Sigmoid colon (tissue), 7 donors: Measurements from ENCODE around the gene SLC51A. TPM values are rescaled to one million over a fixed set of nuclear protein-coding genes. Genes with fewer than 3 reads are reported as not detected.
A peak's percentile ranks its signal among the peaks of the same experiment; 100 is the strongest.

Source experiments
- DNase-seq: peaks from one replicate; pipeline ENCODE4 v3.0.0-alpha.2; 2019
- H3K27ac ChIP-seq, 4 donors: fragments of 200-600 bp; sonication (generic); one replicate each; pipeline ENCODE4 v1.5.1; 2016 to 2019; ENCODE audit warnings: mild to moderate bottlenecking in 1 of 4
- H3K27me3 ChIP-seq, 3 donors: fragments of 200-600 bp; sonication (generic); one replicate each; pipeline ENCODE4 v1.5.1; 2019; ENCODE audit warnings: mild to moderate bottlenecking in 1 of 3
- H3K36me3 ChIP-seq, 4 donors: fragments of 200-600 bp; sonication (generic); one replicate each; pipeline ENCODE4 v1.5.1; 2016 to 2019
- H3K4me1 ChIP-seq, 4 donors: fragments of 200-600 bp; sonication (generic); one replicate each; pipeline ENCODE4 v1.5.1; 2017 to 2019
- H3K4me3 ChIP-seq, 4 donors: fragments of 200-600 bp; sonication (generic); one replicate each; pipeline ENCODE4 v1.5.1; 2017 to 2019; ENCODE audit warnings: mild to moderate bottlenecking in 2 of 4, moderate library complexity in 1 of 4
- H3K9me3 ChIP-seq, 4 donors: fragments of 200-600 bp in 3 of 4; sonication (generic) in 3 of 4; one replicate each; pipeline versions ENCODE4 v1.5.1 to v1.6.1; 2013 to 2019
- CTCF ChIP-seq, 4 experiments: fragments of 450-650 bp in 3 of 4; fragments of 200-600 bp in 1 of 4; IDR thresholded peaks; one replicate each; pipeline ENCODE4 v1.5.1; 2016 to 2019; ENCODE audit warnings: antibody characterized with exemption in 4 of 4, mild to moderate bottlenecking in 3 of 4, moderate library complexity in 2 of 4
- EP300 ChIP-seq, 4 donors: sonication (generic); formaldehyde crosslinking; IDR thresholded peaks; one replicate each; pipeline ENCODE4 v1.6.1; 2017; ENCODE audit warnings: antibody characterized with exemption in 4 of 4
- POLR2A ChIP-seq, 2 donors: fragments of 450-650 bp; IDR thresholded peaks; one replicate each; pipeline ENCODE4 v1.6.1; 2016; ENCODE audit warnings: antibody characterized with exemption in 2 of 2, mild to moderate bottlenecking in 2 of 2, moderate library complexity in 2 of 2
- POLR2AphosphoS5 ChIP-seq, 4 donors: sonication (generic); formaldehyde crosslinking; IDR thresholded peaks; one replicate each; pipeline ENCODE4 v1.6.1; 2017; ENCODE audit warnings: antibody characterized with exemption in 4 of 4
- WGBS, 2 donors: extraction: QIAGEN DNeasy Blood & Tissue Kit; methylation state at CpG; one replicate each; pipeline ENCODE4 v1.1.7; 2013; 5-methylcytosine and 5-hydroxymethylcytosine counted together
- intact Hi-C: fragments of 100-400 bp; cut with DNase I; formaldehyde crosslinking; loops from one replicate; pipeline ENCODE4 v1.15.1; 2023
- polyA plus RNA-seq, 3 donors: library from polyadenylated mRNA; stranded (reverse); fragments of 200-250 nt; gene quantifications; one replicate each; pipeline ENCODE4 v1.2.3, GENCODE V29; 2013
- total RNA-seq, 4 donors: library from RNA; depleted of rRNA; stranded (reverse); fragments of >200 nt; gene quantifications; one replicate each; pipeline ENCODE4 v1.1.0, GENCODE V29; 2016
- donor health status: healthy with polysubstance abuse.
- donor health status: Bipolar disorder and iron deficiency.
- donor health status: healthy.

The SLC51A gene
- total and polyA plus RNA-seq, 7 donors, result 7.8 to 22.7 (median 11.1) TPM; not detected in 4

- Histone ChIP-seq H3K27me3 (peaks cover 0 to 6% (median 0%) of the 10 kb centered on the region in 3 donors), H3K9me3 (no peaks in the 10 kb centered on the region), H3K36me3 (no peaks in the 10 kb centered on the region), H3K4me1 (peaks cover 0 to 12% (median 8%) of the 10 kb centered on the region in 4 donors), H3K27ac (no peak overlapping the region), H3K4me3 (no peak overlapping the region)
- DNase-seq, result peak; percentile 39
- 93 to 94% methylated on average over 12 of the region's 12 CpGs for WGBS, 2 donors
- TF ChIP-seq EP300 (IDR thresholded peaks at IDR 0.05) (no peak), POLR2A (IDR thresholded peaks at IDR 0.05) (no peak), POLR2AphosphoS5 (IDR thresholded peaks at IDR 0.05) (no peak), CTCF (IDR thresholded peaks at IDR 0.05) (no peak)
- intact Hi-C loops, result no loop called here
Measured at GRCh38 chr3:196217307-196218154, 1.2 kb downstream of the SLC51A start.

- H3K9me3 ChIP-seq, result no peaks in the 10 kb centered on the region
- intact Hi-C loops, result no loop called here
- H3K4me1 ChIP-seq, result peaks cover 0 to 12% (median 8%) of the 10 kb centered on the region in 4 donors
- DNase-seq, result peak; percentile 54
- H3K27me3 ChIP-seq, result peaks cover 0 to 6% (median 0%) of the 10 kb centered on the region in 3 donors
- 33 to 82% methylated on average over 13 of the region's 13 CpGs for WGBS, 2 donors
- H3K27ac ChIP-seq, result no peak overlapping the region
- no peak overlapping the region for H3K4me3 ChIP-seq
- no peak for TF ChIP-seq POLR2A (IDR thresholded peaks at IDR 0.05)
- no peaks in the 10 kb centered on the region for H3K36me3 ChIP-seq
Measured at GRCh38 chr3:196218155-196218712, 1.9 kb downstream of the SLC51A start.

- TF ChIP-seq POLR2A (IDR thresholded peaks at IDR 0.05) (no peak), EP300 (IDR thresholded peaks at IDR 0.05) (no peak), POLR2AphosphoS5 (IDR thresholded peaks at IDR 0.05) (peak in 2 of 4 donors; percentile 13 to 30)
- Histone ChIP-seq H3K9me3 (no peaks in the 10 kb centered on the region), H3K27ac (peak overlapping the region in 2 of 4 donors; percentile 47 to 56), H3K4me1 (peaks cover 0 to 12% (median 8%) of the 10 kb centered on the region in 4 donors), H3K36me3 (no peaks in the 10 kb centered on the region), H3K27me3 (peaks cover 0 to 6% (median 5%) of the 10 kb centered on the region in 3 donors), H3K4me3 (peak overlapping the region in 3 of 4 donors; percentile 25 to 32 (median 30))
- whole genome bisulfite sequencing, 2 donors, result 12 to 21% methylated on average over 19 of the region's 19 CpGs
- intact Hi-C loops, result no loop called here
- peak; percentile 80 for DNase-seq
Measured at GRCh38 chr3:196219194-196219969, 3.0 kb downstream of the SLC51A start.

GRCh38 chr3:196219970-196220311 is 3.6 kb downstream of the SLC51A start:
- intact Hi-C loops, result no loop called here
- Histone ChIP-seq H3K27me3 (peaks cover 0 to 6% (median 5%) of the 10 kb centered on the region in 3 donors), H3K36me3 (no peaks in the 10 kb centered on the region), H3K4me3 (no peak overlapping the region), H3K9me3 (no peaks in the 10 kb centered on the region), H3K4me1 (peaks cover 0 to 12% (median 8%) of the 10 kb centered on the region in 4 donors), H3K27ac (peak overlapping the region in 2 of 4 donors; percentile 47 to 56)
- DNase-seq, result no peak
- TF ChIP-seq CTCF (IDR thresholded peaks at IDR 0.05), result no peak
- no peak for TF ChIP-seq POLR2A (IDR thresholded peaks at IDR 0.05)
- no peak for TF ChIP-seq POLR2AphosphoS5 (IDR thresholded peaks at IDR 0.05)
- TF ChIP-seq EP300 (IDR thresholded peaks at IDR 0.05), result no peak
- 92 to 93% methylated on average over 19 of the region's 19 CpGs for WGBS, 2 donors

GRCh38 chr3:196220587-196220986 is 4.3 kb downstream of the SLC51A start:
- no peaks in the 10 kb centered on the region for H3K9me3 ChIP-seq
- 87 to 91% methylated on average over 10 of the region's 10 CpGs for WGBS, 2 donors
- H3K4me1 ChIP-seq, result peaks cover 0 to 12% (median 8%) of the 10 kb centered on the region in 4 donors
- no peaks in the 10 kb centered on the region for H3K36me3 ChIP-seq
- peaks cover 0 to 6% (median 5%) of the 10 kb centered on the region in 3 donors for H3K27me3 ChIP-seq
- intact Hi-C loops, result no loop called here
- H3K4me3 ChIP-seq, result no peak overlapping the region
- H3K27ac ChIP-seq, result no peak overlapping the region
- TF ChIP-seq POLR2A (IDR thresholded peaks at IDR 0.05), result no peak
- TF ChIP-seq EP300 (IDR thresholded peaks at IDR 0.05), result no peak
- DNase-seq, result no peak
